Testis (tissue), 3 donors: ENCODE results near the gene SEMA6D. TPM values are rescaled to one million over a fixed set of nuclear protein-coding genes. Genes with fewer than 3 reads are reported as not detected.

Source experiments
- DNase-seq: peaks from one replicate; pipeline ENCODE4 v3.0.0-alpha.2; 2019
- H3K27ac ChIP-seq, 2 donors: fragments of 200-600 bp; sonication (generic); one replicate each; pipeline ENCODE4 v1.5.1; 2019
- H3K27me3 ChIP-seq: fragments of 200-600 bp; sonication (generic); one replicate; pipeline ENCODE4 v1.5.1; 2019
- H3K36me3 ChIP-seq: fragments of 200-600 bp; sonication (generic); one replicate; pipeline ENCODE4 v1.5.1; 2017; ENCODE audit warnings: low read depth; ENCODE audit errors: missing control alignments
- H3K4me1 ChIP-seq: fragments of 200-600 bp; sonication (generic); one replicate; pipeline ENCODE4 v1.5.1; 2019
- H3K4me3 ChIP-seq, 2 donors: fragments of 200-600 bp; sonication (generic); one replicate each; pipeline ENCODE4 v1.5.1; 2017 to 2019
- H3K9me3 ChIP-seq: fragments of 200-600 bp; sonication (generic); one replicate; pipeline ENCODE4 v1.5.1; 2017
- POLR2A ChIP-seq: fragments of 450-650 bp; IDR thresholded peaks from one replicate; pipeline ENCODE4 v1.6.1; 2017; ENCODE audit warnings: antibody characterized with exemption, mild to moderate bottlenecking, moderate library complexity
- WGBS, 2 donors: methylation state at CpG; one replicate each; pipeline ENCODE4 v1.1.5; 2018; 5-methylcytosine and 5-hydroxymethylcytosine counted together
- intact Hi-C: fragments of 100-400 bp; cut with DNase I; formaldehyde crosslinking; loops from one replicate; pipeline ENCODE4 v1.15.1; 2023; ENCODE audit warnings: low total_unique reads
- polyA plus RNA-seq: library from polyadenylated mRNA; stranded (reverse); fragments of 350-450 nt; fragmentation: Illumina TruSeq; extraction: RNeasy Lipid Tissue Mini Kit (QIAGEN cat#74804); gene quantifications from one replicate; pipeline ENCODE4 v1.2.3, GENCODE V29; 2014; ENCODE audit warnings: low read depth, low replicate concordance; ENCODE audit not compliant: insufficient read depth
- total RNA-seq, 2 donors: library from RNA; depleted of rRNA; stranded (reverse); fragments of >200 nt; gene quantifications; one replicate each; pipeline ENCODE4 v1.2.3, GENCODE V29; 2016
- TF ChIP-seq, protein P1 (sequence below), 3 experiments: fragments of 450-650 bp in 2 of 3; fragments of 200-600 bp in 1 of 3; sonication (generic) in 1 of 3; IDR thresholded peaks; one replicate each; pipeline ENCODE4 v1.5.1; 2016 to 2019; ENCODE audit warnings: antibody characterized with exemption in 3 of 3, mild to moderate bottlenecking in 2 of 3, moderate library complexity in 1 of 3

SEMA6D gene
- total and polyA plus RNA-seq, 3 donors from 2014 or later = 4.0 to 5.6 (median 4.3) TPM

- intact Hi-C loops = no loop called here
- Histone ChIP-seq H3K4me1 (no peaks in the 10 kb centered on the region), H3K4me3 (no peak overlapping the region), H3K27me3 (no peaks in the 10 kb centered on the region), H3K27ac (no peak overlapping the region), H3K9me3 (no peaks in the 10 kb centered on the region), H3K36me3 (no peaks in the 10 kb centered on the region)
- 63 to 69% methylated on average over 3 of the region's 3 CpGs for WGBS, 2 donors
- no peak for TF ChIP-seq POLR2A
- TF ChIP-seq, protein P1, sequence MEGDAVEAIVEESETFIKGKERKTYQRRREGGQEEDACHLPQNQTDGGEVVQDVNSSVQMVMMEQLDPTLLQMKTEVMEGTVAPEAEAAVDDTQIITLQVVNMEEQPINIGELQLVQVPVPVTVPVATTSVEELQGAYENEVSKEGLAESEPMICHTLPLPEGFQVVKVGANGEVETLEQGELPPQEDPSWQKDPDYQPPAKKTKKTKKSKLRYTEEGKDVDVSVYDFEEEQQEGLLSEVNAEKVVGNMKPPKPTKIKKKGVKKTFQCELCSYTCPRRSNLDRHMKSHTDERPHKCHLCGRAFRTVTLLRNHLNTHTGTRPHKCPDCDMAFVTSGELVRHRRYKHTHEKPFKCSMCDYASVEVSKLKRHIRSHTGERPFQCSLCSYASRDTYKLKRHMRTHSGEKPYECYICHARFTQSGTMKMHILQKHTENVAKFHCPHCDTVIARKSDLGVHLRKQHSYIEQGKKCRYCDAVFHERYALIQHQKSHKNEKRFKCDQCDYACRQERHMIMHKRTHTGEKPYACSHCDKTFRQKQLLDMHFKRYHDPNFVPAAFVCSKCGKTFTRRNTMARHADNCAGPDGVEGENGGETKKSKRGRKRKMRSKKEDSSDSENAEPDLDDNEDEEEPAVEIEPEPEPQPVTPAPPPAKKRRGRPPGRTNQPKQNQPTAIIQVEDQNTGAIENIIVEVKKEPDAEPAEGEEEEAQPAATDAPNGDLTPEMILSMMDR (IDR thresholded peaks at IDR 0.05) = no peak
- no peak for DNase-seq
Observed at GRCh38 chr15:47794252-47794914, 77.1 kb downstream of the SEMA6D start.

DNA sequence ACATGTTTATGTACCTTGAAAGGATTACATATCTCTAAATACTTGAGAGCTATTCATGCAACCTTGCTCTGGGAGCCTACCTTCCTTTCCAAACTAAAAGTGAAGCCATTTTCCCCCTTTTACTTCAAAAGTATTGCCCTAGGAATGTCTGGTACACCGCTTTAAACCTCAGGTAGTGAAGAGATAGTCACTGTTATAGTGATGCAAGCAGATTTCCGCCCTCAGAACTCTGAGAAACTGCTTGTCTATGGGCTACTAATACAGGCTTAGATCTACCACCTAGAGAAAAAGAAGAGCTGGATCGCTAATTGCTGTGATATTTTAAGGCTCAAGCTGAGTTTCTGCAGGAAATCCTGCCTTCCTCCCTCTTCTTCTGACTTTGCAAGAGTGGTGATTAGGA, 78.6 kb downstream of the SEMA6D start:
- H3K9me3 ChIP-seq = no peaks in the 10 kb centered on the region
- H3K36me3 ChIP-seq = no peaks in the 10 kb centered on the region
- WGBS, 2 donors = 52 to 77% methylated on average over 3 of the region's 3 CpGs
- no peak for TF ChIP-seq POLR2A
- TF ChIP-seq, protein P1 (IDR thresholded peaks at IDR 0.05) = no peak
- DNase-seq = no peak
- no peaks in the 10 kb centered on the region for H3K27me3 ChIP-seq
- H3K4me3 ChIP-seq = no peak overlapping the region
- no peaks in the 10 kb centered on the region for H3K4me1 ChIP-seq
- no peak overlapping the region for H3K27ac ChIP-seq
- intact Hi-C loops = no loop called here

GRCh38 chr15:47796339-47796738, 79.0 kb downstream of the SEMA6D start:
- no peaks in the 10 kb centered on the region for H3K36me3 ChIP-seq
- 68 to 75% methylated on average over 3 of the region's 3 CpGs for WGBS, 2 donors
- intact Hi-C loops = no loop called here
- no peak for DNase-seq
- TF ChIP-seq, protein P1 (IDR thresholded peaks at IDR 0.05) = no peak
- no peak for TF ChIP-seq POLR2A
- no peak overlapping the region for H3K27ac ChIP-seq
- no peak overlapping the region for H3K4me3 ChIP-seq
- no peaks in the 10 kb centered on the region for H3K27me3 ChIP-seq
- H3K4me1 ChIP-seq = no peaks in the 10 kb centered on the region
- no peaks in the 10 kb centered on the region for H3K9me3 ChIP-seq

DNA sequence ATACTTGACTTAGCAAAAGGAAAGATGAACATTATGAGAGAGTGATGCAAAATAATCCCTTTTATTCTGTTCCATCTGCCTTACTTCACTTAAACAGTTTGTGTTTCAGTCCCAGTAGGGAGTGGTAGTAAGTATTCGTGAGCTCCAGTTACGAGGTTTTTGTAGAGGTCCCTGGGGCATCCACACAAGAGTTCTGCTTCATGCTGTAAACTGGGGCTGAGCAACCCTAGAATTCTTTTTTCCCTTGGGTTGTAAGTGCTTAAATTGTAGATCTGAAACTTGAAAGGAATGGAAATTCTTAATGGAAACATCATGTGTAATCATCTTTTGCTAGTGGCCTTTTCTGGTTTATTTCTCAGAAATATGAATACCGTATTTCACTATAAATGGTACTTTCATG, 79.5 kb downstream of the SEMA6D start:
- TF ChIP-seq, protein P1 (IDR thresholded peaks at IDR 0.05) = no peak
- Histone ChIP-seq H3K9me3 (no peaks in the 10 kb centered on the region), H3K36me3 (no peaks in the 10 kb centered on the region), H3K4me1 (no peaks in the 10 kb centered on the region), H3K27ac (no peak overlapping the region), H3K27me3 (no peaks in the 10 kb centered on the region), H3K4me3 (no peak overlapping the region)
- 66 to 72% methylated on average over 3 of the region's 3 CpGs for WGBS, 2 donors
- DNase-seq = no peak
- intact Hi-C loops = no loop called here

DNA sequence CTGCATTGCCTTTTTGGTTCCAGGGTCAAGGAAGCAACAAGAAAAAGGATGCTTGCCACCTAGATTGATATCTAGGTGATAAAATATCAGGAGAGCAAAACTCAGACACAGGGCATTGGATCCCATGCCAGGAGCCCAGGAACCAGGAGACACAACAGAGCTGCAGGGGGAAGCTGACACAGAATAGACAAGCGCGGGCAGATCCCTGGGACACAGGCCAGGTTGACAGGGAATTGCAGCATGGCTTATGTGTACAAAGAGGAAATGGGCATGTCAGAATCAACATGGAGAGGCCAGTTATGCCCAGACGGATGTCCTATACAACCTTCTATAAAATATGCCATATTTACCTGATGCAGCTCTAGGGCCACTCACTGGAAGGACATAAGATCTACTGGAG, 84.2 kb downstream of the SEMA6D start:
- H3K27ac ChIP-seq = no peak overlapping the region
- TF ChIP-seq, protein P1 (IDR thresholded peaks at IDR 0.05) = no peak
- TF ChIP-seq POLR2A = no peak
- H3K36me3 ChIP-seq = no peaks in the 10 kb centered on the region
- H3K9me3 ChIP-seq = no peaks in the 10 kb centered on the region
- DNase-seq = no peak
- intact Hi-C loops = no loop called here
- 90 to 94% methylated on average over 3 of the region's 3 CpGs for WGBS, 2 donors
- no peak overlapping the region for H3K4me3 ChIP-seq
- no peaks in the 10 kb centered on the region for H3K4me1 ChIP-seq
- no peaks in the 10 kb centered on the region for H3K27me3 ChIP-seq
